ENCODE measurements around the gene PROX2. TPM values are rescaled to one million over a fixed set of nuclear protein-coding genes. Genes with fewer than 3 reads are reported as not detected.

PROX2 gene
- total and polyA plus RNA-seq, 10 donors: 0.06 to 0.43 (median 0.25) TPM; not detected in 6

DNA sequence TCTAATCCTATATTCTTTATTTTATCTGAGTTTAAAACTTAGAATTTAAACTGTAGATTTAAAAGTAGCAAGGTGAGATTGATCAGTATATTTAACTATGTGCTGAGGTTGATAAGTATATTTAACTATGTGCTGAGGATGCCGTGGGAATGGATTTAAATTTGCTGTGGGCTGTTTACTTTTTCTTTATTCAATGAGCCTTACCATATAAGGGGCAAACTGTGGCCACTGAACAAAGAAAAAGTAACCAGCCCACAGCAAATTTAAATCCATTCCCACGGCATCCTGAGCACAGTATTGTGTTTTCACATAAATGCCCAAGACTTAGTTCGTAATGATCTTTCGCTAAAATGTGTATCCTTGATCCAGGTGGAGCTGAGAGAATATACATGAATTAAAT, 43.1 kb downstream of the PROX2 start:
- Histone ChIP-seq H3K36me3 (peaks cover 0 to 75% (median 29%) of the 10 kb centered on the region in 6 donors), H3K27ac (no peak overlapping the region), H3K27me3 (replicated peaks in 1 of 7) (no peaks in the 10 kb centered on the region), H3K4me3 (no peak overlapping the region), H3K9me3 (no peaks in the 10 kb centered on the region), H3K4me1 (peaks cover 23 to 34% (median 28%) of the 10 kb centered on the region in 6 donors)
- TF ChIP-seq POLR2AphosphoS5 (IDR thresholded peaks at IDR 0.05): no peak
- TF ChIP-seq, protein P1, sequence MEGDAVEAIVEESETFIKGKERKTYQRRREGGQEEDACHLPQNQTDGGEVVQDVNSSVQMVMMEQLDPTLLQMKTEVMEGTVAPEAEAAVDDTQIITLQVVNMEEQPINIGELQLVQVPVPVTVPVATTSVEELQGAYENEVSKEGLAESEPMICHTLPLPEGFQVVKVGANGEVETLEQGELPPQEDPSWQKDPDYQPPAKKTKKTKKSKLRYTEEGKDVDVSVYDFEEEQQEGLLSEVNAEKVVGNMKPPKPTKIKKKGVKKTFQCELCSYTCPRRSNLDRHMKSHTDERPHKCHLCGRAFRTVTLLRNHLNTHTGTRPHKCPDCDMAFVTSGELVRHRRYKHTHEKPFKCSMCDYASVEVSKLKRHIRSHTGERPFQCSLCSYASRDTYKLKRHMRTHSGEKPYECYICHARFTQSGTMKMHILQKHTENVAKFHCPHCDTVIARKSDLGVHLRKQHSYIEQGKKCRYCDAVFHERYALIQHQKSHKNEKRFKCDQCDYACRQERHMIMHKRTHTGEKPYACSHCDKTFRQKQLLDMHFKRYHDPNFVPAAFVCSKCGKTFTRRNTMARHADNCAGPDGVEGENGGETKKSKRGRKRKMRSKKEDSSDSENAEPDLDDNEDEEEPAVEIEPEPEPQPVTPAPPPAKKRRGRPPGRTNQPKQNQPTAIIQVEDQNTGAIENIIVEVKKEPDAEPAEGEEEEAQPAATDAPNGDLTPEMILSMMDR (IDR thresholded peaks at IDR 0.05 in 8 of 11, conservative IDR thresholded peaks at IDR 0.05 in 3 of 11): no peak
- TF ChIP-seq POLR2A (IDR thresholded peaks at IDR 0.05): no peak
- intact Hi-C loops (cut with DNase I; ENCODE audit: low total_unique reads): no loop called here
- no peak for DNase-seq
- 96 to 98% (median 97%) methylated on average over 4 of the region's 4 CpGs for WGBS, 5 donors

DNA sequence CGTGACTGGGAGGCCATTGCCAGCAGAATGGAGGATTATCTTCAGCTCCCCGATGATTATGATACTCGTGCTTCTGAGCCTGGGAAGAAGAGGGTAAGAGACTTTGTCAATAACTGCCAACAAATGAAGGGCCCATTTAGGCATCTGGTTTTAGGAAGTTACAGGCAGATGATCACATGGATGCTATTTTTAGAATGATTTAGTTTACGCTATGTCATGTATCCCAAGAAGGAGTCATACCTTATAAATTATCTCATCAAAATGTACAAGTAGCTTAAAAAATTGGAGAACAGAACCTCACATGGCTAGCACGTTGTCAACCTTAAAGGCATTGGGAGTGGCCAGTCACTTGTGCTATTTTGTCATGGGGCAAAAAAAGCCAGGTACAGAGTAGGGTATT, 46.7 kb downstream of the PROX2 start:
- 84 to 93% (median 89%) methylated on average over 5 of the region's 5 CpGs for WGBS, 5 donors
- Histone ChIP-seq H3K27ac (no peak overlapping the region), H3K27me3 (replicated peaks in 1 of 7) (no peaks in the 10 kb centered on the region), H3K4me3 (no peak overlapping the region), H3K36me3 (peaks cover 0 to 83% (median 25%) of the 10 kb centered on the region in 6 donors), H3K9me3 (no peaks in the 10 kb centered on the region), H3K4me1 (peaks cover 0 to 7% (median 0%) of the 10 kb centered on the region in 6 donors)
- intact Hi-C loops (cut with DNase I; ENCODE audit: low total_unique reads): no loop called here
- no peak for DNase-seq
- TF ChIP-seq, protein P1 (IDR thresholded peaks at IDR 0.05 in 8 of 11, conservative IDR thresholded peaks at IDR 0.05 in 3 of 11): no peak
- TF ChIP-seq POLR2AphosphoS5 (IDR thresholded peaks at IDR 0.05): no peak
- no peak for TF ChIP-seq POLR2A (IDR thresholded peaks at IDR 0.05)

DNA sequence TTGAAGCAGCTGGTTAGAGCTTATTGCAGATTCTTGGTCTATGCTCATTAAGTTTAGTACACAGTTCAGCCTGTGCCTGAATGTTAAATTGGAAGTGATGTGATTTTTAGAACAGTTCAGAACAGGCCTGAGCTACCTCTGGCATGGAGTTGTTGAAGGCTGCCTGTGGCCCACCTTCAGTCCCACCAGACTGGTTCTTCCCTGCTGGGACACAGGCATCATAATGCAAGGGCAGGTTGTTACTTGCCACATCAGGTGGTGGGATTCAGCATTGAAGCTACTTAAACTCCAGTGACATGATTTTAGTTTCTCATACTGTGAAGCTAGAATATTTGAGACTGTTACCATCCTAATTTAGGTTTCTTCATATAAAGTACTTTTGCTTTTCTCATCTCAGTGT, 49.4 kb downstream of the PROX2 start:
- Histone ChIP-seq H3K27ac (no peak overlapping the region), H3K4me1 (peaks cover 0 to 7% (median 0%) of the 10 kb centered on the region in 6 donors), H3K36me3 (peaks cover 0 to 88% (median 35%) of the 10 kb centered on the region in 6 donors), H3K27me3 (replicated peaks in 1 of 7) (no peaks in the 10 kb centered on the region), H3K4me3 (no peak overlapping the region), H3K9me3 (no peaks in the 10 kb centered on the region)
- no peak for TF ChIP-seq POLR2AphosphoS5 (IDR thresholded peaks at IDR 0.05)
- no peak for TF ChIP-seq POLR2A (IDR thresholded peaks at IDR 0.05)
- TF ChIP-seq, protein P1 (IDR thresholded peaks at IDR 0.05 in 8 of 11, conservative IDR thresholded peaks at IDR 0.05 in 3 of 11): no peak
- DNase-seq: no peak
- intact Hi-C loops (cut with DNase I; ENCODE audit: low total_unique reads): no loop called here

Other genes with a start within 250 kb of the PROX2 start
- 10 to 100 TPM; 27.3 to 54.7 (median 41.7) TPM for gene AREL1, start 163.1 kb downstream of the PROX2 start, total RNA-seq
- 1 to 10 TPM; 5.9 to 9.8 (median 8.2) TPM for gene AREL1, start 163.1 kb downstream of the PROX2 start, polyA plus RNA-seq
- gene FCF1, start 163.0 kb downstream of the PROX2 start, total RNA-seq: 10 to 100 TPM; 25.5 to 42.2 (median 37.5) TPM
- gene FCF1, start 163.0 kb downstream of the PROX2 start, polyA plus RNA-seq: 10 to 100 TPM in 2 of 3 donors, 1 to 10 TPM in 1; 6.9 to 16.7 (median 11.8) TPM
- gene YLPM1, start 112.8 kb downstream of the PROX2 start, total RNA-seq: 100 to 1,000 TPM in 1 of 7 donors, 10 to 100 TPM in 6; 63.0 to 100 (median 79.8) TPM
- 10 to 100 TPM; 12.1 to 19.3 (median 16.7) TPM for gene YLPM1, start 112.8 kb downstream of the PROX2 start, polyA plus RNA-seq
- 10 to 100 TPM; 70.9 to 80.0 (median 78.6) TPM for gene DLST, start 5.8 kb upstream of the PROX2 start, total RNA-seq
- gene DLST, start 5.8 kb upstream of the PROX2 start, polyA plus RNA-seq: 10 to 100 TPM; 33.1 to 48.5 (median 33.4) TPM
- gene RPS6KL1, start 47.1 kb upstream of the PROX2 start, total RNA-seq: 10 to 100 TPM in 1 of 7 donors, 1 to 10 TPM in 6; 1.7 to 15.7 (median 5.7) TPM
- gene RPS6KL1, start 47.1 kb upstream of the PROX2 start, polyA plus RNA-seq: 1 to 10 TPM; 3.3 to 4.6 (median 4.6) TPM
- 1 to 10 TPM; 2.2 to 7.7 (median 2.7) TPM for gene PGF, start 79.5 kb upstream of the PROX2 start, total RNA-seq
- 1 to 10 TPM in 2 of 3 donors, under 1 TPM in 1; 0.87 to 6.2 (median 2.7) TPM for gene PGF, start 79.5 kb upstream of the PROX2 start, polyA plus RNA-seq
- 10 to 100 TPM; 18.7 to 38.1 (median 29.8) TPM for gene EIF2B2, start 126.8 kb upstream of the PROX2 start, total RNA-seq
- 10 to 100 TPM; 16.0 to 24.4 (median 22.8) TPM for gene EIF2B2, start 126.8 kb upstream of the PROX2 start, polyA plus RNA-seq
- gene MLH3, start 175.3 kb upstream of the PROX2 start, total RNA-seq: 10 to 100 TPM; 24.8 to 37.7 (median 33.3) TPM
- gene MLH3, start 175.3 kb upstream of the PROX2 start, polyA plus RNA-seq: 10 to 100 TPM; 14.8 to 19.8 (median 15.7) TPM
- 10 to 100 TPM in 6 of 7 donors, 1 to 10 TPM in 1; 6.8 to 27.7 (median 15.8) TPM for gene ACYP1, start 187.9 kb upstream of the PROX2 start, total RNA-seq
- gene ACYP1, start 187.9 kb upstream of the PROX2 start, polyA plus RNA-seq: 10 to 100 TPM; 20.2 to 24.1 (median 21.3) TPM
- 1 to 10 TPM in 6 of 7 donors, under 1 TPM in 1; 0.89 to 2.8 (median 1.1) TPM for gene ZC2HC1C, start 193.5 kb upstream of the PROX2 start, total RNA-seq
- 1 to 10 TPM; 1.1 to 2.4 (median 1.2) TPM for gene ZC2HC1C, start 193.5 kb upstream of the PROX2 start, polyA plus RNA-seq

Data from spleen (tissue), 11 donors.